OCI-LY7 (cell line): ENCODE data around the gene TTC9B.

Source experiments
- CTCF ChIP-seq: fragments of 200-600 bp; sonication (generic); conservative IDR thresholded peaks from 2 replicates; pipeline ENCODE4 v1.5.1; 2014; ENCODE audit warnings: mild to moderate bottlenecking, antibody characterized with exemption, low read length, moderate library complexity, mixed read lengths
- EZH2phosphoT487 ChIP-seq: fragments of 200-600 bp; sonication (generic); IDR thresholded peaks from 2 replicates; pipeline ENCODE4 v1.6.1; 2018; ENCODE audit warnings: low read depth, borderline replicate concordance, mild to moderate bottlenecking, mixed run types, antibody characterized with exemption, low read length, moderate library complexity, mixed read lengths

GRCh38 chr19:40251991-40252390 lies 33.8 kb upstream of the TTC9B start:
- TF ChIP-seq CTCF (no peak), EZH2phosphoT487 (no peak)
